GM21825 (cell line): ENCODE measurements around the gene CDH4.

Source experiments
- ATAC-seq: cut with Tn5 transposase; IDR thresholded peaks from one replicate; pipeline ENCODE4 v1.9.1; 2021; ENCODE audit warnings: mild to moderate bottlenecking, moderate library complexity; ENCODE audit not compliant: unreplicated experiment

The CDH4 gene

GRCh38 chr20:61693055-61693600, 441.1 kb downstream of the CDH4 start:
- no peak for ATAC-seq

- ATAC-seq: no peak
Observed at GRCh38 chr20:61694682-61695081, 442.6 kb downstream of the CDH4 start.

- no peak for ATAC-seq
Observed at GRCh38 chr20:61695741-61696140, 443.7 kb downstream of the CDH4 start.

GRCh38 chr20:61696181-61696735, 444.2 kb downstream of the CDH4 start:
- ATAC-seq: no peak

GRCh38 chr20:61697666-61698597, 445.9 kb downstream of the CDH4 start:
- ATAC-seq: no peak

GRCh38 chr20:61698598-61699494, 446.8 kb downstream of the CDH4 start:
- no peak for ATAC-seq

- ATAC-seq: no peak
Observed at GRCh38 chr20:61699495-61700374, 447.7 kb downstream of the CDH4 start.

GRCh38 chr20:61700595-61701140, 448.6 kb downstream of the CDH4 start:
- ATAC-seq: no peak

GRCh38 chr20:61701401-61701800, 449.3 kb downstream of the CDH4 start:
- ATAC-seq: no peak

- ATAC-seq: no peak
Observed at GRCh38 chr20:61701802-61702201, 449.7 kb downstream of the CDH4 start.

GRCh38 chr20:61702246-61702645, 450.2 kb downstream of the CDH4 start:
- no peak for ATAC-seq

DNA sequence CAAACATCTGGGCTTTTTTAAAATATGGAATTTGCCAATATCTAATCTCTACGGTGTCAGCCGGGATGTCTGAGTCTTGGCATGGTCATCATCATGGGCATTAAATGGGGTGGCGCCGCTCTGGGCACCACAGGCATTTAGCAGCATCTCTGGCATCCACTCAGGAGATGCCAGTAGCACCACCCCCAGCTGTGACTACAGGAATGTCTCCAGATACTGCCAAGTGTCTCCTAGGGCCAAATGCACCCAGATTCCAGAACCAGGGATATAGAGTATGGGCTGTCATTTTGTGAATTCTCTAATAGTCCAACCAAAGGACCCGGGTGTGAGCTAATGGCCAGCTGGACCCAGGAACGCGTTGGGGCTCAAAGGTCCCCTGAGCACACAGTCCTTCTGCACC, 452.6 kb downstream of the CDH4 start:
- ATAC-seq: no peak

DNA sequence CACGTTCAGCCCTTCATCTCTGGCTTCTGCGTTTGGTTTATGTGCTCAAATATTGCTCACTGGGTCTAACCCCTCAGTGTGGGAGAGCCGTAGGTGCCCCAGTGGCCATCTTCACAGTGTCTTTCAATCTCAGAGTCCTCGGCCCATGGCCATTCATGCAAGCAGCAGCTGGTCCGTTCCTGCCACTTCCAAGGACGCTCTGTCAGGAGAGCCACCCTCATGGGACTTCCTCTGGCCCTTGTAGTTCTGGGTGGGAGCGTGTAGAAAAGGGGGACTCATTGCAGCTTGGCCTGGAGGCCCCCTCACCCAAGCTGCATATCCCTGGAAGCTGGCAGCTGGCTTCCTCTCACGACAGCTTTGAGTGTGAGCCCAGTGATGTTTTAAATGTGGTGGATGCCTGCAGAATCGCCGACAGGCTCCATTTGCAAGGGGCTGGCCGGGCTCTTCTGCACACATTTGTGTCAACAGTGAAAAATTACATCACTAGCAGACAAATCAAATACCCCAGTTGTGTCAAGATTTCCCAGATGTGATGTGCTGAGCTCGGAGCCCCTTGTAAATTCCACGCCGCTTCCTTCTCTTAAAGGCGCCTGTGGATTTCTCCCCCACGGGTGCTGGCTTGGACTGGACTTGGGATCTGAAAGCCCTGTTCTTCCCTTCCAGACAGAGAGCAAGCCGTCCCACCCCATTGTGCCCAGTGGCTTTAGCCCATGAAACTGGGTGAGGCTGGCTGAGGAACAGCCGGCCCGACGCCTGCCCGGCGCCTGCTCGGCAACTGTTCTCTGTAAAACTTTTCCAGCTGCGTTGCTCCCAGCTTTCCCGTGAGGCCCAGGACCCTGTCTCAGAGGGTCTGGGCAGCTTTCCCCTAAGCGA, 453.6 kb downstream of the CDH4 start:
- no peak for ATAC-seq

DNA sequence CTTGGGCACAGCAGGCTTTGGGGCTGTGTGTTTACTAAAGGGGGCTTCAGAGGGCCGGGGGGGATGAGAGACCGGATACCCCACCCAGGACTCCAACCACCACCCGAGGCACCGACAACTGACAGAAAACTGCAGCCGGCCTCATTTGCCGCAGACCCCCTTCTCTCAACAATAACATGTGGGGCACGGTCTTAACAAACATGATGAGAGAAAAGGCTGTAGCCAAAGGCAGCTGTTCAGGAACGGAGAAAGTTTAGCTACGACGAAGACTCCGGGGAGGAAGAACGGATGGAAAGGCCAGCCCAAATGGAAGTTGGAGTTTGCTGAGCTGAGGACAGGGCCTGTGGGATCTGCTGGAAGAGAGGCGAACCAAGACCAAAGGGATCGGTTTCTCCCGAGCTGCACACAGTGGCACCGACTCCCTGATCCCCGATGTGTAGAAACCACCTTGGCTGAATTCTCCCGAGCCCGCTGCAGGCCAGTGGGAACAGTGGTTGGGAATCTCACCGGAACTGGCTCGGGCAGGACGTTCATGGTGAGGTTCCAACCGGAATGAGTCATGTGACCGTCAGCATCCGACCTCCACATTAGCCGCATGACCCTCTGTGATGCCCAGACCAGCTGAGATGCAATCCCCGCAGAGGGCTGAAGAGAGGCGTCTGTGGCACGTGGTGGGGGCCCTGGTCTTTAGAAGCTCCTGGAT, 454.3 kb downstream of the CDH4 start:
- ATAC-seq: no peak

GRCh38 chr20:61708891-61709290, 456.8 kb downstream of the CDH4 start:
- ATAC-seq: no peak

DNA sequence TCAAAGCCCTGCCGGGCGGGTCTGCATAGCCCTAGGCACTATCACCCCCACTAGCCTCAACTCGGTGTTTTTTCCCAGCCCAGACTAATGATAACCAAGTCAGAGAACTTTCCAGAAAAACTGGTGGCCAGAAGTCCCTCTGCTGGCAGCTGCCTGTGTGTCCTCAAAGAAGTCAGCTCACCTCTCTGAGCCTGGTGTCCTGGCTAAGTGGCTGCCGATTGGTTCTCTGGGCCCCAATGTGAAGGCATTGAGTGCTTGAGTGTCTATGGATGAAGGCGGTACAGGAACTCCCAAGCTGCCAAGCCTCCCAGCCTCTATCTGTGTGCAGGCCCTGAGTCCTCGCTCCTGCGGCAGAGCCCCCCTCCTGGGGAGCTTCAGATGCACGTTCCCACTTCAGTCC, 458.0 kb downstream of the CDH4 start:
- no peak for ATAC-seq

DNA sequence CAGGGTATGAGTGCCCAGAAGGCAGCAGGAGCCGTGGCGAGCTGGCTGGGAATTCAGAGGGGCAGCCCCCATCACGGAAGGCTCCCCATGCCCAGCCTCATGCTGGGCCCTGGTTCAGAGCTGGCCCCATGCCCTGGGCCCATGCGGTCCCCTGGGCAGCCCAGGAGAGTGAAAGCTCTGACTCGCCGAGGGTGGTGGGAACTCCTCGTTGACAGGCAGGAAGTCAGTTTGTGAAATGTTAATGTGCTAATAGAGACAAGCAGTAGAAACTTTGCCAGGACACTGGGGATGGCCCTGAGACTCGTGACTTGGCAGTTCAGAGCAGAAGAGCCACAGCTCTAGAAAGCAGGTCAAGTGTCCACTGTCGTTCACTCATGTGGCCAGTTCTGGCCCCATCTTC, 460.6 kb downstream of the CDH4 start:
- no peak for ATAC-seq

GRCh38 chr20:61718361-61719005, 466.4 kb downstream of the CDH4 start:
- ATAC-seq: no peak
